Spinal cord (tissue), 10 donors: Measurements from ENCODE around the gene NPAS3. TPM values are rescaled to one million over a fixed set of nuclear protein-coding genes. Genes with fewer than 3 reads are reported as not detected.

Experiments
- DNase-seq, 6 donors: peaks; one replicate each; pipeline versions ENCODE4 v3.0.0 to v3.0.0-alpha.2; 2013 to 2015; ENCODE audit warnings: low spot score in 6 of 6, low read depth in 4 of 6
- H3K27ac ChIP-seq: one replicate; pipeline ENCODE4 v1.5.1; 2013; ENCODE audit warnings: low read depth, low read length, control low read depth
- H3K27me3 ChIP-seq: one replicate; pipeline ENCODE4 v1.6.1; 2013; ENCODE audit warnings: low read length; ENCODE audit not compliant: control insufficient read depth, insufficient read depth
- H3K36me3 ChIP-seq: one replicate; pipeline ENCODE4 v1.6.1; 2013; ENCODE audit warnings: low read length; ENCODE audit not compliant: control insufficient read depth, insufficient read depth
- H3K4me1 ChIP-seq: one replicate; pipeline ENCODE4 v1.6.1; 2013; ENCODE audit warnings: low read length; ENCODE audit not compliant: control insufficient read depth, insufficient read depth
- H3K4me3 ChIP-seq: one replicate; pipeline ENCODE4 v1.5.1; 2013; ENCODE audit warnings: low read depth, low read length, control low read depth
- H3K9me3 ChIP-seq: one replicate; pipeline ENCODE4 v1.6.1; 2013; ENCODE audit warnings: low read length; ENCODE audit not compliant: control insufficient read depth, insufficient read depth
- WGBS: methylation state at CpG from one replicate; pipeline ENCODE4 v1.1.5; 2013; ENCODE audit warnings: missing lambda C conversion rate; ENCODE audit not compliant: insufficient coverage; 5-methylcytosine and 5-hydroxymethylcytosine counted together
- polyA plus RNA-seq, 2 donors: library from polyadenylated mRNA; unstranded; fragments of 120-200 nt; gene quantifications; one replicate each; pipeline ENCODE4 v1.2.1, GENCODE V29; 2013; ENCODE audit not compliant: insufficient read length in 2 of 2
- total RNA-seq, 2 donors: library from RNA; depleted of rRNA in 1 of 2; stranded (reverse); fragments of 120-200 nt in 1 of 2; fragments of >200 nt in 1 of 2; gene quantifications; one replicate each; pipeline versions ENCODE4 v1.2.3 to v1.2.4, GENCODE V29; 2013 to 2014
- donor health status: healthy.

NPAS3 gene
- total and polyA plus RNA-seq, 4 donors = 23.2 to 77.3 (median 50.8) TPM

GRCh38 chr14:32996343-32996742, 57.7 kb downstream of the NPAS3 start:
- 92% methylated on average over 3 of the region's 3 CpGs for WGBS
- no peaks in the 10 kb centered on the region for H3K36me3 ChIP-seq

GRCh38 chr14:32998433-32998832, 59.8 kb downstream of the NPAS3 start:
- no peak for DNase-seq
- no peaks in the 10 kb centered on the region for H3K9me3 ChIP-seq
- peaks cover 3% of the 10 kb centered on the region for H3K4me1 ChIP-seq
- no peaks in the 10 kb centered on the region for H3K36me3 ChIP-seq
- H3K4me3 ChIP-seq = no peak overlapping the region
- H3K27me3 ChIP-seq = no peaks in the 10 kb centered on the region
- no peak overlapping the region for H3K27ac ChIP-seq

More at GRCh38 chr14:32996343-32996742, 57.7 kb downstream of the NPAS3 start:
- no peak for DNase-seq
- no peak overlapping the region for H3K27ac ChIP-seq
- H3K27me3 ChIP-seq = no peaks in the 10 kb centered on the region
- H3K4me1 ChIP-seq = peaks cover 3% of the 10 kb centered on the region
- H3K4me3 ChIP-seq = no peak overlapping the region
- H3K9me3 ChIP-seq = no peaks in the 10 kb centered on the region

DNA sequence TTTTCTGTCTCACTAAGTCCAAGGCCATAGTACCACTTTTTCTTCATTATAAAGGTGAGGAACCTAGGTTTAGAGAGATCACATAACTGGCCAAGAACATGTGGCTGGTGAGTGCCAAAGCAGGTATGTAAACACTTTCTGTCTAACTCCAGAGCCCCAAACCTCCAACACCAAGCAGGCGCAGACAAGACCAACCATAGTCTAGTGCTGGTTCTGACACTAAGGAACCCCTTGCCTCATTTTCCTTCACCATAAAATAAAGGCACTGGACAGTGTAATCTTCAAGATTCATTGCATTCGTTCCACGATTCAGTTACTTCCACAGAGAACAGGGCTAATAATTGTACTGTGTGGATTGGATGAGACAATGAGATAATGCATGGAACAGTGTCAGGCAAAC, 71.0 kb downstream of the NPAS3 start:
- no peaks in the 10 kb centered on the region for H3K36me3 ChIP-seq
- no peak for DNase-seq

DNA sequence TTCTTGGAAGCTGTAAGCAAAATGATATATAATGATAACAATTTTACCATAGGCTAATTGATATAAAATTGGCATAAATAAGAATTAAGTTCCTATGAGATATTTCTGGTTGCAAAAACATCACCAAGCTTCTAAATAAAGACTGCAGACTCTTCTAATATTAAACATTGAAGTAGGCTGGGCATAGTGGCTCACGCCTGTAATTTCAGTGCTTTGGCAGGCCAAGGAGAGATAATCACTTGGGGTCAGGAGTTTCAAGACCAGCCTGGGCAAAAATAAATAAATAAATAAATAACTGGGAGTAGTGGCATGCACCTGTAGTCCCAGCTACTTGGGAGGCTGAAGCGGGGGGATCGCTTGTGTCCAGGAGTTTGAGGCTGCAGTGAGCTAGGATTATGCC, 71.8 kb downstream of the NPAS3 start:
- Histone ChIP-seq H3K36me3 (no peaks in the 10 kb centered on the region), H3K4me3 (no peak overlapping the region), H3K27ac (no peak overlapping the region), H3K9me3 (no peaks in the 10 kb centered on the region), H3K4me1 (peaks cover 3% of the 10 kb centered on the region), H3K27me3 (no peaks in the 10 kb centered on the region)
- WGBS = no CpG with 5 or more reads among the region's 3 CpGs
- DNase-seq = no peak

More for the DNA sequence above, 71.0 kb downstream of the NPAS3 start:
- no peak overlapping the region for H3K27ac ChIP-seq
- no peaks in the 10 kb centered on the region for H3K9me3 ChIP-seq
- WGBS = no CpG with 5 or more reads among the region's 3 CpGs
- H3K4me1 ChIP-seq = peaks cover 2% of the 10 kb centered on the region
- H3K4me3 ChIP-seq = no peak overlapping the region
- no peaks in the 10 kb centered on the region for H3K27me3 ChIP-seq

DNA sequence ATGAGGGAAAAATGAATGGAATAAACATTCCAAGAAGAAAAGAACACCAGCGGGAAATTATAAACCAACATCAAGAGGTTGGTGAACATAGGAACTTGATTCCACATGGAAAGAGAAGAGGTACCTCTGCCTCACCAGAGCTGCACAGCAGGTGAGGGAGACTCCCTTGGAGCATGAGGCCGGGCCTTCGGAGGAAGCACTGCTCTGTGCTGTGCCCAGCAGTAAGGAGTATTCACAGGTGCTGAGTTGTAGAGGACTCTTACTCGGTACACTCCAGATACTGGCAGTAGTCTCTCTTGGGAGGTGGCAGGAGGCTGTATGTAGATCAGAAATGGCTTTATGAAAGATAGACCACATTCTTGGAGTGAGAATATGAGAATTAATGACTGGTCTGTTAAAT, 76.0 kb downstream of the NPAS3 start:
- DNase-seq = no peak
- Histone ChIP-seq H3K4me3 (no peak overlapping the region), H3K27ac (no peak overlapping the region), H3K27me3 (no peaks in the 10 kb centered on the region), H3K4me1 (peaks cover 3% of the 10 kb centered on the region), H3K9me3 (no peaks in the 10 kb centered on the region), H3K36me3 (no peaks in the 10 kb centered on the region)
- 87% methylated on average over 3 of the region's 4 CpGs for WGBS

DNA sequence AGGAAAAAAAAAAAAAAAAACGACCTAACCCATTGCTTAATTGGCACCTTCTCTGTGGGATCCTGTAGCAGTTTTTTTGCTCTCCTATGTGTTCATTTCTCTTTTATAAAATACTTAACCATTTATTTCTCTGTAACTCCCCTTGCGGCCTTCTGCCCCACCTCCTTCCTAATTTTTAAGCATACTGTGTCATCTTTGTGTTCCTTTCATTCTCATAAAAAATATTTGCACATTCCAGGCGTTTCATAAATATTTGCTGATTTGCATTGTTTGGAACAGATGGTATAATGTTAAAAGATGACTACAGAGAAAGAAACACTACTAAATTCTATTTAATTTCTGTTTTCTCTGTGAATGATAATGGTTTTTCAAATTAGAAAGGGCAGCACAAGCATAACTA, 77.9 kb downstream of the NPAS3 start:
- DNase-seq = no peak
- peaks cover 3% of the 10 kb centered on the region for H3K4me1 ChIP-seq
- no peaks in the 10 kb centered on the region for H3K27me3 ChIP-seq
- no CpG with 5 or more reads among the region's 3 CpGs for WGBS
- H3K9me3 ChIP-seq = no peaks in the 10 kb centered on the region
- no peak overlapping the region for H3K27ac ChIP-seq
- no peaks in the 10 kb centered on the region for H3K36me3 ChIP-seq
- H3K4me3 ChIP-seq = no peak overlapping the region

GRCh38 chr14:33017016-33017415, 78.3 kb downstream of the NPAS3 start:
- Histone ChIP-seq H3K4me3 (no peak overlapping the region), H3K4me1 (peaks cover 3% of the 10 kb centered on the region), H3K9me3 (no peaks in the 10 kb centered on the region), H3K27ac (no peak overlapping the region), H3K27me3 (no peaks in the 10 kb centered on the region), H3K36me3 (no peaks in the 10 kb centered on the region)
- DNase-seq = no peak
- WGBS = 67% methylated on average over 1 of the region's 2 CpGs

GRCh38 chr14:33019346-33019745, 80.7 kb downstream of the NPAS3 start:
- H3K4me3 ChIP-seq = no peak overlapping the region
- peak in 1 of 6 donors; percentile 37 for DNase-seq
- H3K36me3 ChIP-seq = no peaks in the 10 kb centered on the region
- no peaks in the 10 kb centered on the region for H3K9me3 ChIP-seq
- WGBS = no CpG with 5 or more reads among the region's 3 CpGs
- H3K27me3 ChIP-seq = no peaks in the 10 kb centered on the region
- H3K27ac ChIP-seq = no peak overlapping the region
- H3K4me1 ChIP-seq = peaks cover 3% of the 10 kb centered on the region

DNA sequence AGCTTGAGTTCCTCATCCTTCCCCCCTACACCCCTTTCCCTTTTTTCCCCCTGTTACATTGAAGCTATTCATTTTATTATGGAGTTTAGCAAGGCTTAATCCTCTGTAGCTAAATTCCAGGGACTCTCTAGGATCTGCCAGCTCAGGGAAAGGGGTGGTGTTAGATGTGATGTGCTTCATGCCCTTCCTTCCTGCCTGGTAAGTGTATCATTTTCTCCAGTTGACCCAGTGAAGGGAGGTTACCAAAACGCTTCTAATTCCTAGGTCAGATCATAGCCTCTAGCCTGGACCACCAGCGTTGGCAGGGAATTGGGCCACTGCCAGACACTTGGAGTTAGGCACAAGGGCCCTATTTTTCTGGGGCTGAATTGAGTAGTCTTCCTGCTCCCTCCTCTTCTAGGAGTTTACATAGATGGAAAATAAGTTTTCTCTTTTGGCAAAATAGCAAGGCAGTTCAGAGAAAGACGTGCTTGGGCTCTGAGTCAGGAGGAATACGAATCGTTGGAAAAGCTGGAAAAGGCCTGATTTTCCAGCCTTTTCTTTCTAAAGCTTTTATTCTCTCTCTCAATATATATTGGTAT, 88.3 kb downstream of the NPAS3 start:
- H3K36me3 ChIP-seq = no peaks in the 10 kb centered on the region
- H3K4me3 ChIP-seq = no peak overlapping the region
- H3K27ac ChIP-seq = peak overlapping the region; percentile 29
- WGBS = no CpG with 5 or more reads among the region's 5 CpGs
- H3K4me1 ChIP-seq = peaks cover 4% of the 10 kb centered on the region
- peak; percentile 24 to 87 (median 36) for DNase-seq
- no peaks in the 10 kb centered on the region for H3K27me3 ChIP-seq
- H3K9me3 ChIP-seq = no peaks in the 10 kb centered on the region

DNA sequence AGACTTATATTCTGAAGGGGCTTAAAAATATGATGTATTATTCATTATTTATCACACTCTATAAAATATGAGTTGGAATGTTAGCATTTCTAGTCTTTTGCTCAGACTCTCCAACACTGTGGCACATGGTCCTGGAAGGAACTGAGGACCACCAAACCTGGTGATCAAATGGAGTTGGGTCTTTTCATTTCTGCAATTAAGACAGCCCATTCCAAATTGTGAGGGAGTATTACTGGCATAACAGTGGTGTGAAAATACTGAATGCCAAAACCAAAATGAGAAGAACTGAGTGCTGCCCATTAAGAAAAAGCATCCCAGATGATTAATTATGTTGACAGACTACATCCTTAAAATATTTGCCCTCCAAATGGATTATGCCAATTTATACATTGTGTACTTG, 90.8 kb downstream of the NPAS3 start:
- no peaks in the 10 kb centered on the region for H3K36me3 ChIP-seq
- no peaks in the 10 kb centered on the region for H3K27me3 ChIP-seq
- peak in 1 of 6 donors; percentile 69 for DNase-seq
- H3K9me3 ChIP-seq = no peaks in the 10 kb centered on the region
- H3K4me3 ChIP-seq = no peak overlapping the region
- H3K27ac ChIP-seq = no peak overlapping the region
- H3K4me1 ChIP-seq = peaks cover 4% of the 10 kb centered on the region
